Karpas-422 (cell line): ENCODE measurements around the gene INO80B. TPM values are rescaled to one million over a fixed set of nuclear protein-coding genes. Genes with fewer than 3 reads are reported as not detected.

Experiments
- DNase-seq: peaks from one replicate; pipeline ENCODE4 v3.0.0-alpha.2; 2015
- H2AFZ ChIP-seq: fragments of 200-600 bp; sonication (generic); 2 replicates; pipeline ENCODE4 v1.6.1; 2014; ENCODE audit warnings: antibody characterized with exemption, low read length, mixed read lengths
- H3K27ac ChIP-seq: fragments of 200-600 bp; sonication (generic); 2 replicates; pipeline ENCODE4 v1.5.1; 2014; ENCODE audit warnings: mild to moderate bottlenecking, low read length, moderate library complexity
- H3K27me3 ChIP-seq: fragments of 200-600 bp; sonication (generic); 2 replicates; pipeline ENCODE4 v1.6.1; 2014; ENCODE audit warnings: low read length, mixed read lengths
- H3K36me3 ChIP-seq: fragments of 200-600 bp; sonication (generic); 2 replicates; pipeline ENCODE4 v1.6.1; 2014; ENCODE audit warnings: low read length, mixed read lengths; ENCODE audit not compliant: insufficient read depth
- H3K4me1 ChIP-seq: fragments of 200-600 bp; sonication (generic); 2 replicates; pipeline ENCODE4 v1.6.1; 2014; ENCODE audit warnings: mild to moderate bottlenecking, low read length, mixed read lengths
- H3K4me2 ChIP-seq: fragments of 200-600 bp; sonication (generic); 2 replicates; pipeline ENCODE4 v1.6.1; 2014; ENCODE audit warnings: low read length, low read depth, mild to moderate bottlenecking; ENCODE audit not compliant: poor library complexity, severe bottlenecking
- H3K4me3 ChIP-seq: fragments of 200-600 bp; sonication (generic); 2 replicates; pipeline ENCODE4 v1.5.1; 2014; ENCODE audit warnings: mild to moderate bottlenecking, antibody characterized with exemption, low read length, mixed read lengths
- H3K79me2 ChIP-seq: fragments of 200-600 bp; sonication (generic); 2 replicates; pipeline ENCODE4 v1.6.1; 2014; ENCODE audit warnings: mild to moderate bottlenecking, low read length, mixed read lengths
- H3K9ac ChIP-seq: fragments of 200-600 bp; sonication (generic); 2 replicates; pipeline ENCODE4 v1.6.0; 2014; ENCODE audit warnings: low read length
- H3K9me2 ChIP-seq: fragments of 200-600 bp; sonication (generic), shearing (Covaris generic); replicated peaks from 2 replicates; pipeline ENCODE4 v1.6.0; 2014; ENCODE audit warnings: mild to moderate bottlenecking, low read length, moderate library complexity; ENCODE audit not compliant: insufficient read depth
- H3K9me3 ChIP-seq: fragments of 300-700, 200-600 bp; sonication (generic); 2 replicates; pipeline ENCODE4 v1.6.1; 2014; ENCODE audit warnings: low read length, mixed read lengths
- H4K20me1 ChIP-seq: fragments of 200-600 bp; sonication (generic); 2 replicates; pipeline ENCODE4 v1.6.1; 2014; ENCODE audit warnings: mild to moderate bottlenecking, antibody characterized with exemption, low read length, low read depth; ENCODE audit not compliant: insufficient read depth
- total RNA-seq: library from RNA; depleted of rRNA; stranded (reverse); fragments of >200 nt; shearing (Covaris generic); gene quantifications from 2 replicates; pipeline ENCODE4 v1.2.3, GENCODE V29; 2014; ENCODE audit warnings: low replicate concordance

Gene INO80B
- total RNA-seq, 1 experiment from 2014 or later: 29.3 TPM

DNA sequence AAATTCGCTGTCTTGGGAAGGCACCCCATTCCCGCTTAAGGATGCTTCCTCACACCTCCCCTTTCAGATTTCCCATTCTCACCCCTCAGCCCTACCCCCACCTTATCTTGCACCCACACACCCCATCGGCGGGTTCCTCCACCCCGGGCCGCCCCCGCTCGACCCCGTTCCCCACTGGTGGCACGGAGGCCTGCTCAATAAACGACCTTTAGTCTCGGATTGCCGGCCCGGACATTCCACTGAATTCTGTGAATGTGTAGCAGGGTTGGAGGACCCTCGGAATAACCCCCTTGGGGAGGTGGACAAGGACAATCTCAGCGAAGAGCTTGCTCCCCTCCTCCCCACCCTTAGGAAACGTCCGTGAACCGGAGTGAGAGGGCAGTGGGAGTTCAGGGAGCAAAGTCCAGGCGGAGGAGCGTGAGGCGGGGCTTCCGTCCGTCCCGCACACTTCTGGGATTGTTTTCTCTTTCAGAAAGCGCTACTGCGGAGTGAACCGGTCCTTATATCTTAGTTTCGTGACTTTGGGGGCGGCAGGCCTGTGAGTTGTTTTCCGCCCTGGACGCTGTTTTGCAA lies 47.3 kb downstream of the INO80B start:
- Histone ChIP-seq H2AFZ (peak overlapping the region; percentile 61; the same call in 1 of the 2 replicates), H4K20me1 (no peaks in the 10 kb centered on the region), H3K27me3 (no peaks in the 10 kb centered on the region), H3K4me1 (peaks cover 56% of the 10 kb centered on the region), H3K4me2 (peak overlapping the region; percentile 89), H3K9ac (peak overlapping the region; percentile 89), H3K9me2 (no peaks in the 10 kb centered on the region), H3K79me2 (peaks cover 33% of the 10 kb centered on the region), H3K27ac (peak overlapping the region; percentile 65), H3K9me3 (no peaks in the 10 kb centered on the region), H3K36me3 (peaks cover 9% of the 10 kb centered on the region; the same call in 1 of the 2 replicates), H3K4me3 (peak overlapping the region; percentile 83)
- no peak for DNase-seq

DNA sequence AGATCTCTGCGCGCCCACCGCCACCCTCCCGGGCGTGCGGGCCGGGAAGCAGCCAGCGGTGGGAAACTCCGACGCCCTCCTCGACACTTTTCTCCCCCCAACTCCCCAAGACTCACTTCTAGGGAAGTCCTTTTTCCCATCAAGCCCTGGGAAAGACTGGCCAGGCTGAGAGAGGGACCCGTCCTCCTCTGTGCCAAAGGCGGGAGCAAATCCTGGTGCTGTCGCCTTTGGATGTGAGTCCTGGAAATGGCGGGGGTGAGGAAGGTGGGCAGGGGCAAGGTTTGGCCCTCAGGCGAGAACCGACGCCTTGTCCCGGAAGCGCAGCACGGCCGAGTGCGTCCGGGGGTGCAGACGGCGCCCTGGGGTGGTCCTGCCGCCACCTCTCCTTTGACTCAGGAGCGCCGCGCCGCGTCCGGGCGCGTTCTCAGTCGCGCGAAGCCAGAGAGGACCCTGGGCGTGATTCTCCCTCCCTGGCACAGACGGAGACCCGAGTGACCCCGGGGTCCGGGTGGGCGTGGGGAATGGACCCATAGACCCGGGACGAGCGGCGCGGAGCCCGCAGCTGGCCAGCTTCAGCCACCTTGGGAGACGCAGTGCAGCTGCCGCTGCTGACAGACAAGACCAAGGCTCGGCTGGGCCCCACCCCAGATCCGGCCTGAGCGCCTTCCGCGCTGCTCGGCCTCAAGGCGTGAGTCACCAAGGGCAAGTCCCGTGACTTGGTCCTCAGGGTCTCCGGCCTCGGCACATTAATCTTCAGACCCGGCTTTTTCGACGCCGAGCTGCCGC lies 48.0 kb downstream of the INO80B start:
- H3K9me2 ChIP-seq: no peaks in the 10 kb centered on the region
- peak overlapping the region; percentile 89 for H3K9ac ChIP-seq
- H3K27ac ChIP-seq: peak overlapping the region; percentile 65
- no peaks in the 10 kb centered on the region for H4K20me1 ChIP-seq
- peak overlapping the region; percentile 83 for H3K4me3 ChIP-seq
- peaks cover 33% of the 10 kb centered on the region for H3K79me2 ChIP-seq
- peaks cover 58% of the 10 kb centered on the region for H3K4me1 ChIP-seq
- no peaks in the 10 kb centered on the region for H3K27me3 ChIP-seq
- peak overlapping the region; percentile 61 for H2AFZ ChIP-seq
- no peaks in the 10 kb centered on the region for H3K9me3 ChIP-seq
- H3K4me2 ChIP-seq: peak overlapping the region; percentile 89
- peaks cover 9% of the 10 kb centered on the region; the same call in 1 of the 2 replicates for H3K36me3 ChIP-seq
- DNase-seq: peak; percentile 90

DNA sequence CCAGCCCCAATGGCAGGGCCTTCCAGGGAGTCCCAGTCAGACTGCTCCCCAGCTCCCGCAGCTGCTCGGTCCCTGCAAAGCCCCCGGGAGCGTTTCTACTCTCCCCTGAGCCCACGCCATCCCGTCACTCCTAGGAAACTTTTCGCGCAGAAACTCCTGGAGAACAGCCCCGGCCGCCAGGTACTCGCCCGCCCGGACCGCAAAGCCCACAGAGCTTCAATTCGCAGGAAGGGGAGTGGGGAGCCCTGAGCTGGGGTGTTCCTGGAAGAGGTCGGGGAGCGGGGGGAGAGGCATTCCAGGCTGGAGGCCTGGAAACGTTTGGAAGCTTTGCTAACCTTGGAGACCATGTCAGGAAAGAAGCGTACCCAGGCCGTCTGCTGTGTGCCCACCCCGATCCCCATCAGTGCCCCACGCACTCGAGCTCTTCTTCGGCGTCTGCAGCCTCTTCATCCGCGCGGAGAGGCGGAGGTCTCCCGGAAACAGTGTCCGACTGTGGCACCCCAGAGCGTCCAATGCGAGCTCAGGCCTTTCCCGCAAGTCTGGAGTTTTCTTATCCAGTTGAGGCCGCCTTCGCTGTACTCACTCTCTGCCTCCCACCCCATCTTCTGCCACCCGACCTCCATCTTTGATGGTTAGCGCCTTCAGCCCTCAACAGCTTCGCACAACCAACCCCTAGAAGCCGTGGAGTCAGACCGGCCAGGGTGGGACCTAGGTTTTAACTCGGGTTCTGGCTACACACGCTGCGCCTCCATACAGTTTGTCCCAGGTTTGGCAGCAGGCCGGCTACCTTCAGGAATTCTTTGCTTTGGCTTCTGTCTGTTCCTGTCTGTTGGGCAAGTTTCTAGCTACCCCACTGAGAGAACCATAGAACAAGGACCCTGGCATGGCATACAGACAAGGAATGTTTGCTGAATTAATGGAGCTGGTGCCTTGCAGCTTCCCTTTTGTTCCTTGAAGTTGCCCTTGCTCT lies 48.9 kb downstream of the INO80B start:
- H3K4me3 ChIP-seq: peak overlapping the region; percentile 83
- no peaks in the 10 kb centered on the region for H3K9me3 ChIP-seq
- DNase-seq: no peak
- peaks cover 65% of the 10 kb centered on the region for H3K4me1 ChIP-seq
- peaks cover 9% of the 10 kb centered on the region; the same call in 1 of the 2 replicates for H3K36me3 ChIP-seq
- H2AFZ ChIP-seq: peak overlapping the region; percentile 61
- H3K4me2 ChIP-seq: peak overlapping the region; percentile 89
- peak overlapping the region; percentile 89 for H3K9ac ChIP-seq
- no peaks in the 10 kb centered on the region for H3K27me3 ChIP-seq
- no peaks in the 10 kb centered on the region for H3K9me2 ChIP-seq
- peak overlapping the region; percentile 69 for H3K27ac ChIP-seq
- H4K20me1 ChIP-seq: no peaks in the 10 kb centered on the region
- peaks cover 33% of the 10 kb centered on the region for H3K79me2 ChIP-seq

DNA sequence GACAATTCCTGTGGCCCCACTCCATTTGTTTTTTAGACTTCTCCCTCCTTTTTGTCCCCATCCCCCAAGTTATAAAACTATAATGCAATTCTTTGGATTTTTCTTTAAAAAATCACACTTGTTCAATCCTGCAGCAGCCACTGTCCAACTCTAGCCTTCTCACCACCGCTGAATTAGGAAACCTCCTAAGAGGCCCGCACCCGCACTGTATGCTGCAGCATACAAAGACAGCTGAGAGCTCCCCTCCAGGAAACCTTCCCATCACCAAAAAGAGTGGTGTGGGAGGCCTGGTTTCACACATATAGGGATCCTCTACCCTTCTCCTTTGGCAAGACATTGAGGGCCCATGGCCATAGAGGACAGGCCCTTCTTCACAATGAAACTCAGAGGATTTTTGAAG lies 49.7 kb downstream of the INO80B start:
- Histone ChIP-seq H3K27me3 (no peaks in the 10 kb centered on the region), H3K4me2 (peak overlapping the region; percentile 89), H3K79me2 (peaks cover 33% of the 10 kb centered on the region), H3K9me2 (no peaks in the 10 kb centered on the region), H3K36me3 (peaks cover 9% of the 10 kb centered on the region; the same call in 1 of the 2 replicates), H3K4me1 (peaks cover 65% of the 10 kb centered on the region), H4K20me1 (no peaks in the 10 kb centered on the region), H2AFZ (no peak overlapping the region), H3K9me3 (no peaks in the 10 kb centered on the region), H3K4me3 (peak overlapping the region; percentile 78; the same call in 1 of the 2 replicates), H3K9ac (peak overlapping the region; percentile 89), H3K27ac (peak overlapping the region; percentile 69)
- no peak for DNase-seq

DNA sequence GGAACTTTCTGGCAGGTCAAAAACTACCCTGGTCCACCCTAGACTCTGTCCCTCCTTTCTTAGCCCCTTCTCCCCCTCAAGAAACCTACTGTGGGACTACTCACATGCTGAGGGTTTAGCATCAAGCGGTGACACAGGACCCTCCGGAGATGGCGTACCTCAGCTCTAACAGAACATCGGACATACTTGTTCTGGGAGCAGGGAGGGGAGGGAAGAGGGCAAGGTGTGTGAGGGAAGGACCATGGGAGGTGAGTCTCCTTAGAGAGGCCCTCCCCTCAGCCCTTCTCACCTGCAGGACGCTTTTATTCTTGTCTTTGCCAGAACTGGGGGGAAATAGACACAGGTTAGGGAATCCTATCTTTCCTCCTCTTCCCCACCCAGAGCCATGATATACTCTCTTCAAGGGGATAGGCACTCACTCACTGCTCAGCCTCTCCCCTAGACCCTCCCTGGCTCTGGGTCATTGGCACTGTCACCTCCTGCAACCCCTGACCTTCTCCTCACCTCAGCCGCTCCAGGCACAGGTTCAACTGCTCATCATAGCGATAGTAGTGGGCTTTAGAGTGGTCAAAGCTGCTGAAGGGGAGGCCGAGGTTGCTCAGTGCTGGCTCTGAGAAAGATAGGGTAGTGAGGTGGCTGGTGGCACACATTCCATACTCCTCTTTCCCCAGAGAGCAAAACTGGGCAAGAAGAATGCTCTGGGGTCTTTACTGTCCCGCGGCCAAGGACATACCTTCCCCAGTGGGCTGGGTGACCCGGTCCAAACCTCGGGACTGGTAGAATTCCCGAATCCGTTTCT lies 50.8 kb downstream of the INO80B start:
- H3K9ac ChIP-seq: peak overlapping the region; percentile 89

DNA sequence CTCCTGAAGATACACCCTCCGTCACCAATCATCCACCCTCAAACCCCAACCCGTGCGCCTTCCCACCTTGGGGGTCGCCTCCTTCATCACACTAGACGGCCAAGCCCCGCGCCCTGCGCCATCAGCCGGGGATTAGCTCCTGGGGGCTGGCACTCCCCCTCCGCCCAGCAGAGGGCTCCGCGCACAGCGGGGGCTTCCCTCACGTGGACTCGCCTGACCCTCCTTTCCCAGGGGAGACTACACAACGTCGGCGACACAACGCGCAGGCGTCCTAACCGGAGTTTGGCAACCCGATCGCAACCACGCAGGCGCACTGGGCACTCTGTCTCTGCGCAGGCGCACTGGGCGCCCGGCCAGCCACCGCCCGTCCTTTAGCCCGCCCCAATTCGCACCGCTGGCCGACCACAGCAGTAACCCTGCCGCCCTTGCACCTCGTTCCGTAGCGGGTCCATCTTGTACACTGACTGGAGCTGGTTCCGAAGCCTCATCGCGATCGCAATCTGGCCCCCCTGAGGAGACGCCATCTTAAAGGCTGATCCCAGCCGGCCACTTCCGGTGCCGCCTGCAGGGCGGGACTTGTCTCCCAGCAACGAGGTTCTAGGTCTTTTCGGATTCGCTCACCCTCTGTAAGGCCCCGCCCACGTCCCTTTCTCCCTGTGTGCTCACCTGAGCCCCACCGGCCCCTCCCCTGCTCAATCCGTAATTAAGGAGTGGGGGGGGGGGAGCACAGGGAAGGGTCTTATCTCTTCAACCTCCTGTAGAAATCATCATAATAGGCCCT lies 52.4 kb downstream of the INO80B start, which contains the start of gene PCGF1:
Gene PCGF1 (minus strand): TSS at position 551 of the 781 bp plus-strand sequence. CDS start 27 bp downstream, at position 524.
- H3K27me3 ChIP-seq: no peaks in the 10 kb centered on the region
- DNase-seq: peak; percentile 100
- peak within 1 kb of the TSS; percentile 78 for H3K4me3 ChIP-seq
- H2AFZ ChIP-seq: peak within 1 kb of the TSS; percentile 88
- H3K4me1 ChIP-seq: peaks cover 51% of the 10 kb centered on the region
- no peaks in the 10 kb centered on the region for H3K9me2 ChIP-seq
- H3K4me2 ChIP-seq: peak within 1 kb of the TSS; percentile 89
- H3K79me2 ChIP-seq: peaks cover 27% of the 10 kb centered on the region
- peak within 1 kb of the TSS; percentile 89 for H3K9ac ChIP-seq
- peak within 1 kb of the TSS; percentile 88 for H3K27ac ChIP-seq
- no peaks in the 10 kb centered on the region for H3K9me3 ChIP-seq
- H3K36me3 ChIP-seq: peaks cover 9% of the 10 kb centered on the region; the same call in 1 of the 2 replicates
- H4K20me1 ChIP-seq: no peaks in the 10 kb centered on the region

More for the DNA sequence above, 50.8 kb downstream of the INO80B start:
- Histone ChIP-seq H3K27ac (peak overlapping the region; percentile 69), H3K4me3 (peak overlapping the region; percentile 78), H2AFZ (no peak overlapping the region), H3K4me1 (peaks cover 65% of the 10 kb centered on the region), H3K9me2 (no peaks in the 10 kb centered on the region), H3K79me2 (peaks cover 33% of the 10 kb centered on the region), H3K9me3 (no peaks in the 10 kb centered on the region), H3K4me2 (peak overlapping the region; percentile 89), H3K36me3 (peaks cover 9% of the 10 kb centered on the region; the same call in 1 of the 2 replicates), H4K20me1 (no peaks in the 10 kb centered on the region), H3K27me3 (no peaks in the 10 kb centered on the region)
- no peak for DNase-seq
